HCT116 (cell line): ENCODE data around the gene HYLS1.

Source experiments
- ELF1 ChIP-seq: IDR thresholded peaks from 2 replicates; pipeline ENCODE4 v1.6.1; 2012; ENCODE audit warnings: low read depth, borderline replicate concordance
- EZH2 ChIP-seq: fragments of 200-600 bp; sonication (generic); IDR thresholded peaks from 2 replicates; pipeline ENCODE4 v1.6.1; 2017; ENCODE audit warnings: antibody characterized with exemption, mixed run types
- EZH2phosphoT487 ChIP-seq: fragments of 200-600 bp; IDR thresholded peaks from 2 replicates; pipeline ENCODE4 v1.6.1; 2018; ENCODE audit warnings: antibody characterized with exemption, borderline replicate concordance
- POLR2A ChIP-seq: IDR thresholded peaks from 2 replicates; pipeline ENCODE4 v1.7.0; 2011; ENCODE audit warnings: borderline replicate concordance; ENCODE audit not compliant: insufficient read depth, insufficient read length; ENCODE audit errors: extremely low read depth
- POLR2AphosphoS5 ChIP-seq: IDR thresholded peaks from 2 replicates; pipeline ENCODE4 v1.6.1; 2011; ENCODE audit warnings: mild to moderate bottlenecking, low read depth, low read length, moderate library complexity
- RAD21 ChIP-seq: IDR thresholded peaks from 2 replicates; pipeline ENCODE4 v1.6.1; 2012; ENCODE audit warnings: low read depth, mild to moderate bottlenecking
- SP1 ChIP-seq: IDR thresholded peaks from 2 replicates; pipeline ENCODE4 v1.6.1; 2012; ENCODE audit warnings: low read depth
- ZNF274 ChIP-seq: fragments of 200-500 bp; sonication (Bioruptor generic); IDR thresholded peaks from 2 replicates; pipeline ENCODE4 v1.6.1; 2014; ENCODE audit warnings: mild to moderate bottlenecking, low read depth, low read length, inconsistent platforms
- TF ChIP-seq, protein P1 (sequence below), 3 experiments: fragments of 200-600 bp in 1 of 3; sonication (generic) in 1 of 3; IDR thresholded peaks in 2 of 3; conservative IDR thresholded peaks in 1 of 3; 2 replicates each; pipeline ENCODE4 v1.5.1; 2012 to 2017; ENCODE audit warnings: low read depth in 2 of 3, low read length in 2 of 3, antibody characterized with exemption in 1 of 3, borderline replicate concordance in 1 of 3, control low read depth in 1 of 3, mild to moderate bottlenecking in 1 of 3, mixed read lengths in 1 of 3, mixed run types in 1 of 3, moderate library complexity in 1 of 3; ENCODE audit not compliant: insufficient read depth in 1 of 3
- TF ChIP-seq, protein P2 (sequence below): IDR thresholded peaks from 2 replicates; pipeline ENCODE4 v1.6.1; 2012

DNA sequence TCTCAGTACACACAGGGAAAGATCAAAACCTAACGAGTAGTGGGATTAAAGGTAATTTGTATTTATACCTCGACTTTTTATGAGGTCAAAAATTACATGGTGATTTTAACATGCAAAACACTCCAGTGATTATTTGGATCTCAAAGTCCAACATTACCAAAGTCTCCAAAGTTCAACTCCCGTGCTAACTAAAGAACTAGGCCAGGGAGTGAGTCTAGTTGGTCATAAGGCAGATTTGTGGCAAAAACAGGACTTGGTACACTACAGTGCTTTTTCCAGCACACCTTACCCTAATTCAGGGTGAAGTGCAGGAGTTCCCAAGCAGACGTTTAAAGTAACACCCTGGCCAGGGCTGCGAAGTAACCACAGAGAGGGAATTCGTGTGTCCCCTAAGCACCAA is 14.4 kb downstream of the HYLS1 start:
- TF ChIP-seq POLR2A (no peak), EZH2 (no peak), SP1 (no peak), ZNF274 (no peak), EZH2phosphoT487 (no peak), ELF1 (no peak), RAD21 (no peak), POLR2AphosphoS5 (no peak)
- TF ChIP-seq, protein P1, sequence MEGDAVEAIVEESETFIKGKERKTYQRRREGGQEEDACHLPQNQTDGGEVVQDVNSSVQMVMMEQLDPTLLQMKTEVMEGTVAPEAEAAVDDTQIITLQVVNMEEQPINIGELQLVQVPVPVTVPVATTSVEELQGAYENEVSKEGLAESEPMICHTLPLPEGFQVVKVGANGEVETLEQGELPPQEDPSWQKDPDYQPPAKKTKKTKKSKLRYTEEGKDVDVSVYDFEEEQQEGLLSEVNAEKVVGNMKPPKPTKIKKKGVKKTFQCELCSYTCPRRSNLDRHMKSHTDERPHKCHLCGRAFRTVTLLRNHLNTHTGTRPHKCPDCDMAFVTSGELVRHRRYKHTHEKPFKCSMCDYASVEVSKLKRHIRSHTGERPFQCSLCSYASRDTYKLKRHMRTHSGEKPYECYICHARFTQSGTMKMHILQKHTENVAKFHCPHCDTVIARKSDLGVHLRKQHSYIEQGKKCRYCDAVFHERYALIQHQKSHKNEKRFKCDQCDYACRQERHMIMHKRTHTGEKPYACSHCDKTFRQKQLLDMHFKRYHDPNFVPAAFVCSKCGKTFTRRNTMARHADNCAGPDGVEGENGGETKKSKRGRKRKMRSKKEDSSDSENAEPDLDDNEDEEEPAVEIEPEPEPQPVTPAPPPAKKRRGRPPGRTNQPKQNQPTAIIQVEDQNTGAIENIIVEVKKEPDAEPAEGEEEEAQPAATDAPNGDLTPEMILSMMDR (IDR thresholded peaks at IDR 0.05 in 2 of 3, conservative IDR thresholded peaks at IDR 0.05 in 1 of 3; ENCODE audit: borderline replicate concordance in 1 of 3, insufficient read depth in 1 of 3, low read depth in 2 of 3, low read length in 2 of 3) = no peak
- TF ChIP-seq, protein P2, sequence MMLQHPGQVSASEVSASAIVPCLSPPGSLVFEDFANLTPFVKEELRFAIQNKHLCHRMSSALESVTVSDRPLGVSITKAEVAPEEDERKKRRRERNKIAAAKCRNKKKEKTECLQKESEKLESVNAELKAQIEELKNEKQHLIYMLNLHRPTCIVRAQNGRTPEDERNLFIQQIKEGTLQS = no peak
